Endothelial cell of umbilical vein (primary cell): ENCODE measurements around the gene GRAMD1B. TPM values are rescaled to one million over a fixed set of nuclear protein-coding genes. Genes with fewer than 3 reads are reported as not detected.
A peak's percentile ranks its signal among the peaks of the same experiment; 100 is the strongest.

Experiments used
- BruUV-seq: library from RNA; stranded (reverse); fragments of 400-500 nt; replicated peaks from 2 replicates; lab custom pipeline; 2021; lab: Mats Ljungman, UMichigan
- CTCF ChIA-PET: fragments of 300-600, 350-600 bp; sonication (Branson Sonifier 250); formaldehyde crosslinking; loops from one replicate; lab custom pipeline; 2021; ENCODE audit warnings: antibody characterized with exemption, inconsistent platforms; lab: Charles Lee
- POLR2A ChIA-PET: fragments of 300-600, 350-600 bp; sonication (Branson Sonifier 250); formaldehyde crosslinking; loops from one replicate; lab custom pipeline; 2021; ENCODE audit warnings: antibody characterized with exemption, inconsistent platforms; lab: Charles Lee
- DNase-seq: peaks from one replicate; pipeline ENCODE4 v3.0.0-alpha.2; 2011; ENCODE audit warnings: low read depth, low spot score
- FAIRE-seq: peaks from 2 replicates; lab custom pipeline; 2011; peaks lifted over from hg19 to GRCh38; lab: Jason Lieb, UNC
- H2AFZ ChIP-seq: 2 replicates; pipeline ENCODE4 v1.6.0; 2012; ENCODE audit warnings: low read depth, low read length, control low read depth, inconsistent platforms
- H3K27ac ChIP-seq: 2 replicates; pipeline ENCODE4 v1.5.1; 2011; ENCODE audit warnings: low read depth, mild to moderate bottlenecking, control low read depth, low read length, moderate library complexity; ENCODE audit not compliant: insufficient read depth
- H3K27me3 ChIP-seq, 2 experiments: 2 replicates each; pipeline versions ENCODE4 v1.6.0 to v1.6.1; 2011; ENCODE audit warnings: low read length in 2 of 2, mixed read lengths in 1 of 2; ENCODE audit not compliant: control insufficient read depth in 2 of 2, insufficient read depth in 2 of 2
- H3K36me3 ChIP-seq, 2 experiments: 2 replicates in 1 of 2; 3 replicates in 1 of 2; pipeline ENCODE4 v1.5.1; 2011; ENCODE audit warnings: low read length in 2 of 2, mild to moderate bottlenecking in 1 of 2, moderate library complexity in 1 of 2; ENCODE audit not compliant: control insufficient read depth in 2 of 2, insufficient read depth in 2 of 2; ENCODE audit errors: extremely low read depth in 1 of 2
- H3K4me1 ChIP-seq: 3 replicates; pipeline ENCODE4 v1.5.1; 2011; ENCODE audit warnings: mild to moderate bottlenecking, low read length; ENCODE audit not compliant: control insufficient read depth, insufficient read depth; ENCODE audit errors: extremely low read depth
- H3K4me2 ChIP-seq: 2 replicates; pipeline ENCODE4 v1.6.1; 2011; ENCODE audit warnings: low read length, control low read depth, mixed read lengths; ENCODE audit not compliant: insufficient read depth
- H3K4me3 ChIP-seq, 3 experiments: fragments of 200-600 bp in 1 of 3; sonication (generic), shearing (Covaris generic) in 1 of 3; replicated peaks in 1 of 3; 2 replicates each; pipeline ENCODE4 v1.5.1; 2011 to 2016; ENCODE audit warnings: control low read depth in 3 of 3, low read length in 3 of 3, mild to moderate bottlenecking in 2 of 3, inconsistent platforms in 1 of 3, low read depth in 1 of 3, moderate library complexity in 1 of 3; ENCODE audit not compliant: insufficient read depth in 1 of 3
- H3K79me2 ChIP-seq: 2 replicates; pipeline ENCODE4 v1.6.0; 2012; ENCODE audit warnings: low read length, inconsistent platforms; ENCODE audit not compliant: control insufficient read depth, insufficient read depth
- H3K9ac ChIP-seq: replicated peaks from 2 replicates; pipeline ENCODE3; 2011; ENCODE audit warnings: low read length, control low read depth; ENCODE audit not compliant: insufficient read depth; ENCODE audit errors: extremely low read depth
- H3K9me1 ChIP-seq: replicated peaks from 3 replicates; pipeline ENCODE4 v1.6.0; 2011; ENCODE audit warnings: mild to moderate bottlenecking, low read length; ENCODE audit not compliant: control insufficient read depth, insufficient read depth; ENCODE audit errors: extremely low read depth
- H3K9me3 ChIP-seq: replicated peaks from 2 replicates; pipeline ENCODE4 v1.5.1; 2012; ENCODE audit warnings: low read length, inconsistent platforms; ENCODE audit not compliant: control insufficient read depth, insufficient read depth
- H4K20me1 ChIP-seq: replicated peaks from 2 replicates; pipeline ENCODE3; 2011; ENCODE audit warnings: mild to moderate bottlenecking, low read length; ENCODE audit not compliant: control insufficient read depth, insufficient read depth; ENCODE audit errors: extremely low read depth
- EZH2 ChIP-seq: IDR thresholded peaks from 2 replicates; pipeline ENCODE4 v1.6.1; 2012; ENCODE audit warnings: borderline replicate concordance, low read depth, mild to moderate bottlenecking, moderate library complexity, low read length, inconsistent platforms; ENCODE audit not compliant: severe bottlenecking
- FOS ChIP-seq: IDR thresholded peaks from 2 replicates; pipeline ENCODE4 v1.6.1; 2011; ENCODE audit warnings: mild to moderate bottlenecking, low read length, moderate library complexity, borderline replicate concordance; ENCODE audit not compliant: insufficient read depth
- GATA2 ChIP-seq: IDR thresholded peaks from 2 replicates; pipeline ENCODE4 v1.7.0; 2011; ENCODE audit warnings: low read depth, mild to moderate bottlenecking, moderate library complexity, mixed read lengths, low read length; ENCODE audit not compliant: insufficient read length, insufficient read depth
- JUN ChIP-seq: IDR thresholded peaks from 2 replicates; pipeline ENCODE4 v1.6.1; 2011; ENCODE audit warnings: borderline replicate concordance, low read depth; ENCODE audit not compliant: insufficient read length, insufficient read depth
- POLR2A ChIP-seq: IDR thresholded peaks from 2 replicates; pipeline ENCODE4 v1.6.1; 2012; ENCODE audit warnings: low read depth, mild to moderate bottlenecking, control low read depth, low read length
- dilution Hi-C: fragments of 300-500 bp; cut with MboI; formaldehyde crosslinking; loops from one replicate; pipeline ENCODE4 v1.15.0; 2019; ENCODE audit warnings: low sequenced_read_pairs; ENCODE audit not compliant: extremely low pct_ligation_motif_present
- intact Hi-C: fragments of 100-400 bp; cut with micrococcal nuclease; formaldehyde crosslinking; loops from one replicate; pipeline ENCODE4 v1.10.0; 2022
- polyA plus RNA-seq, 4 experiments: library from polyadenylated mRNA; depleted of rRNA in 3 of 4; stranded (reverse) in 3 of 4; unstranded in 1 of 4; fragments of >200 nt; gene quantifications; 2 replicates each; pipeline versions ENCODE4 v1.2.1 to v1.2.3, GENCODE V29; 2011 to 2012; ENCODE audit warnings: missing spikeins in 1 of 4
- total RNA-seq: library from RNA; stranded (reverse); gene quantifications from 2 replicates; pipeline ENCODE4 v1.2.3, GENCODE V29; 2021
- TF ChIP-seq, protein P1 (sequence below), 2 donors: IDR thresholded peaks; 1 replicate in 1 of 2; 2 replicates in 1 of 2; pipeline ENCODE4 v1.5.1; 2011; ENCODE audit warnings: low read length in 2 of 2, mild to moderate bottlenecking in 2 of 2, moderate library complexity in 2 of 2, control low read depth in 1 of 2, inconsistent platforms in 1 of 2, low read depth in 1 of 2; ENCODE audit not compliant: insufficient read depth in 1 of 2; ENCODE audit errors: extremely low read depth in 1 of 2

The GRAMD1B gene
- total and polyA plus RNA-seq, 2 donors (not counting 3 experiments of a cell fraction or from before 2014, with no cell fraction given), result 5.1 to 11.1 TPM

DNA sequence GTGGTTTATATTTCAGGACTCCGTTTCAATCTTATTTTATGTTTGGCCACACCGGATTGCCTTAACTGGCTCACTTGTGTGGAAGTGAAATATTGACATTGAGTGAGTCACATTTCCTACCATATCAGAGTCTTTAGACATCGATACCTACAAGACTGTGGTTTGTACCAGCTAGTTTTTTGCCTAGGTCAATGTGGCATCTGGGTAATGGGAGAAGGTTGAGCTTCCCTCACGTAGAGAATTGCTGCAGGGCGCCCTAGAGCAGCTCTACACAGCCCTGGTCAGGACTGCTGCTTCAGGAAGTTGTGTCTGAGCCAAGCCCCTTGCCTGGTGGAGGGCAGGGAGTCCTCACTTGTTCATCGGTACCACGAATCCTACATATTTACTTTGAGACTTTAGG, 1.6 kb downstream of the GRAMD1B start:
- Histone ChIP-seq H2AFZ (peak overlapping the region; percentile 69), H3K4me1 (peaks cover 11% of the 10 kb centered on the region), H3K27me3 (peaks cover 0 to 2% of the 10 kb centered on the region in 2 experiments), H3K27ac (no peak overlapping the region), H4K20me1 (no peaks in the 10 kb centered on the region), H3K79me2 (no peaks in the 10 kb centered on the region), H3K9me1 (no peaks in the 10 kb centered on the region), H3K4me2 (peak overlapping the region; percentile 83), H3K36me3 (no peaks in the 10 kb centered on the region), H3K9ac (peak overlapping the region; percentile 22), H3K4me3 (peak overlapping the region; percentile 0 to 63 (median 61)), H3K9me3 (no peaks in the 10 kb centered on the region)
- no peak for TF ChIP-seq GATA2
- TF ChIP-seq, protein P1, sequence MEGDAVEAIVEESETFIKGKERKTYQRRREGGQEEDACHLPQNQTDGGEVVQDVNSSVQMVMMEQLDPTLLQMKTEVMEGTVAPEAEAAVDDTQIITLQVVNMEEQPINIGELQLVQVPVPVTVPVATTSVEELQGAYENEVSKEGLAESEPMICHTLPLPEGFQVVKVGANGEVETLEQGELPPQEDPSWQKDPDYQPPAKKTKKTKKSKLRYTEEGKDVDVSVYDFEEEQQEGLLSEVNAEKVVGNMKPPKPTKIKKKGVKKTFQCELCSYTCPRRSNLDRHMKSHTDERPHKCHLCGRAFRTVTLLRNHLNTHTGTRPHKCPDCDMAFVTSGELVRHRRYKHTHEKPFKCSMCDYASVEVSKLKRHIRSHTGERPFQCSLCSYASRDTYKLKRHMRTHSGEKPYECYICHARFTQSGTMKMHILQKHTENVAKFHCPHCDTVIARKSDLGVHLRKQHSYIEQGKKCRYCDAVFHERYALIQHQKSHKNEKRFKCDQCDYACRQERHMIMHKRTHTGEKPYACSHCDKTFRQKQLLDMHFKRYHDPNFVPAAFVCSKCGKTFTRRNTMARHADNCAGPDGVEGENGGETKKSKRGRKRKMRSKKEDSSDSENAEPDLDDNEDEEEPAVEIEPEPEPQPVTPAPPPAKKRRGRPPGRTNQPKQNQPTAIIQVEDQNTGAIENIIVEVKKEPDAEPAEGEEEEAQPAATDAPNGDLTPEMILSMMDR (IDR thresholded peaks at IDR 0.05; ENCODE audit: extremely low read depth in 1 of 2, insufficient read depth in 1 of 2, low read depth in 1 of 2, low read length in 2 of 2), result no peak
- TF ChIP-seq POLR2A, result no peak
- TF ChIP-seq FOS, result peak; percentile 61
- TF ChIP-seq EZH2, result no peak
- TF ChIP-seq JUN, result peak; percentile 53
- ChIA-PET CTCF (interaction anchor here (1.4 to 2.5 kb wide), 6 partner anchors 13 to 131 kb away, joined by 4 to 23 read pairs (median 6); no protein-coding TSS in a partner anchor), POLR2A (no interaction called here)
- dilution Hi-C loops, result no loop called here
- DNase-seq (peak; percentile 66), FAIRE-seq (peak; percentile 93)
- intact Hi-C loops, result loop anchor here (1.0 to 5.0 kb wide), 3 partner anchors 43 to 369 kb away; partner anchors contain the start of gene HSPA8
- TSS peak; percentile 46 for BruUV-seq
